Lower leg skin (tissue), 4 donors: ENCODE data around the gene APOL6. TPM values are rescaled to one million over a fixed set of nuclear protein-coding genes. Genes with fewer than 3 reads are reported as not detected.

ENCODE experiments used
- DNase-seq, 2 donors: peaks; one replicate each; pipeline ENCODE4 v3.0.0-alpha.2; 2019; ENCODE audit warnings: low spot score in 2 of 2
- H3K4me3 ChIP-seq: fragments of 200-600 bp; sonication (generic); 2 replicates; pipeline ENCODE4 v1.5.1; 2017; ENCODE audit warnings: mild to moderate bottlenecking, low read depth; ENCODE audit not compliant: poor library complexity, severe bottlenecking
- CTCF ChIP-seq, 3 donors: fragments of 450-650 bp; IDR thresholded peaks; one replicate each; pipeline ENCODE4 v1.5.1; 2016; ENCODE audit warnings: antibody characterized with exemption in 3 of 3, mild to moderate bottlenecking in 3 of 3, moderate library complexity in 2 of 3
- POLR2A ChIP-seq, 2 donors: fragments of 450-650 bp; IDR thresholded peaks; one replicate each; pipeline ENCODE4 v1.6.1; 2016 to 2017; ENCODE audit warnings: antibody characterized with exemption in 2 of 2, mild to moderate bottlenecking in 1 of 2, moderate library complexity in 1 of 2
- WGBS, 2 donors: methylation state at CpG; one replicate each; pipeline ENCODE4 v1.1.5; 2018; 5-methylcytosine and 5-hydroxymethylcytosine counted together
- intact Hi-C: fragments of 100-400 bp; cut with DNase I; formaldehyde crosslinking; loops from one replicate; pipeline ENCODE4 v1.15.0; 2023; ENCODE audit warnings: low total_unique reads
- total RNA-seq, 4 donors: library from RNA; depleted of rRNA; stranded (reverse); fragments of >200 nt; gene quantifications; one replicate each; pipeline ENCODE4 v1.1.0, GENCODE V29; 2016

The APOL6 gene
- total RNA-seq, 4 donors from 2014 or later, result 3.0 to 3.9 (median 3.8) TPM

- H3K4me3 ChIP-seq, result no peak overlapping the region
- TF ChIP-seq POLR2A (IDR thresholded peaks at IDR 0.05), result no peak
- no peak for TF ChIP-seq CTCF (IDR thresholded peaks at IDR 0.05)
- intact Hi-C loops, result no loop called here
- 90 to 95% methylated on average over 6 of the region's 6 CpGs for WGBS, 2 donors
- no peak for DNase-seq
Observed at GRCh38 chr22:35624547-35624946, 23.7 kb upstream of the APOL6 start.

GRCh38 chr22:35625763-35626432, 22.3 kb upstream of the APOL6 start:
- no peak for DNase-seq
- TF ChIP-seq CTCF (IDR thresholded peaks at IDR 0.05) (no peak), POLR2A (IDR thresholded peaks at IDR 0.05) (no peak)
- intact Hi-C loops, result no loop called here
- 66 to 73% methylated on average over 10 of the region's 10 CpGs for WGBS, 2 donors
- no peak overlapping the region for H3K4me3 ChIP-seq

GRCh38 chr22:35627267-35628041, 20.8 kb upstream of the APOL6 start:
- TF ChIP-seq CTCF (IDR thresholded peaks at IDR 0.05), result no peak
- TF ChIP-seq POLR2A (IDR thresholded peaks at IDR 0.05), result no peak
- intact Hi-C loops, result no loop called here
- H3K4me3 ChIP-seq, result peak overlapping the region; percentile 22
- DNase-seq, result peak; percentile 75 to 95
- WGBS, 2 donors, result 2 to 4% methylated on average over 21 of the region's 21 CpGs

- no peak for DNase-seq
- no peak for TF ChIP-seq POLR2A (IDR thresholded peaks at IDR 0.05)
- TF ChIP-seq CTCF (IDR thresholded peaks at IDR 0.05), result no peak
- 85 to 98% methylated on average over 3 of the region's 3 CpGs for WGBS, 2 donors
- intact Hi-C loops, result no loop called here
- H3K4me3 ChIP-seq, result no peak overlapping the region
Observed at GRCh38 chr22:35628732-35629131, 19.5 kb upstream of the APOL6 start.

- intact Hi-C loops, result no loop called here
- 19 to 23% methylated on average over 9 of the region's 9 CpGs for WGBS, 2 donors
- TF ChIP-seq POLR2A (IDR thresholded peaks at IDR 0.05) (no peak), CTCF (IDR thresholded peaks at IDR 0.05) (no peak)
- no peak overlapping the region for H3K4me3 ChIP-seq
- DNase-seq, result peak; percentile 65 to 93
Observed at GRCh38 chr22:35629406-35630216, 18.6 kb upstream of the APOL6 start.
